RCC 7860 (cell line): ENCODE measurements around the gene NUBP2.
A peak's percentile ranks its signal among the peaks of the same experiment; 100 is the strongest.

Source experiments
- DNase-seq: peaks from one replicate; pipeline ENCODE4 v3.0.0-alpha.2; 2015; ENCODE audit warnings: low spot score
- FAIRE-seq: peaks from 2 replicates; lab custom pipeline; 2012; peaks lifted over from hg19 to GRCh38; lab: Jason Lieb, UNC

Gene NUBP2

GRCh38 chr16:1822801-1823200 lies 40.0 kb downstream of the NUBP2 start:
- DNase-seq (no peak), FAIRE-seq (no peak)

GRCh38 chr16:1823821-1824220 lies 41.1 kb downstream of the NUBP2 start:
- no peak for FAIRE-seq
- no peak for DNase-seq

GRCh38 chr16:1825381-1825863 lies 42.7 kb downstream of the NUBP2 start:
- FAIRE-seq (no peak), DNase-seq (no peak)

GRCh38 chr16:1825864-1826690 lies 43.3 kb downstream of the NUBP2 start:
- DNase-seq, result peak; percentile 34
- no peak for FAIRE-seq

- DNase-seq (peak; percentile 82), FAIRE-seq (no peak)
These were observed 44.2 kb downstream of the NUBP2 start, which contains the start of the genes FAHD1 and HAGH for GRCh38 chr16:1826691-1827573. TSS of gene FAHD1 (plus strand) at chr16:1827206. CDS start at chr16:1827239, 33 bp downstream. TSS of gene HAGH (minus strand) at chr16:1826825. CDS start at chr16:1826787, 38 bp downstream.

- DNase-seq, result no peak
- FAIRE-seq, result no peak
These were observed 46.1 kb downstream of the NUBP2 start for GRCh38 chr16:1828645-1829410.

- no peak for FAIRE-seq
These were observed 47.5 kb downstream of the NUBP2 start for GRCh38 chr16:1830213-1830612.

GRCh38 chr16:1831186-1832075 lies 48.7 kb downstream of the NUBP2 start:
- FAIRE-seq (no peak), DNase-seq (no peak)

More at GRCh38 chr16:1830213-1830612, 47.5 kb downstream of the NUBP2 start:
- no peak for DNase-seq

- no peak for FAIRE-seq
- DNase-seq, result no peak
These were observed 50.2 kb downstream of the NUBP2 start for GRCh38 chr16:1832838-1833454.

GRCh38 chr16:1834096-1834495 lies 51.3 kb downstream of the NUBP2 start:
- FAIRE-seq (no peak), DNase-seq (no peak)
